Measurements from ENCODE around the gene PCDH9. TPM values are rescaled to one million over a fixed set of nuclear protein-coding genes. Genes with fewer than 3 reads are reported as not detected.
A peak's percentile ranks its signal among the peaks of the same experiment; 100 is the strongest.
"Not testable (repeated sequence)": the region's sequence is repeated elsewhere in the genome, so short reads cannot be mapped to it uniquely, and the experiment has no call there.

PCDH9 gene
- total and polyA plus RNA-seq, 7 experiments from 2014 or later, result 0.08 to 1.3 (median 0.21) TPM

GRCh38 chr13:66760678-66761077 is 469.5 kb downstream of the PCDH9 start:
- CTCF ChIA-PET; H3K27me3 ChIP-seq (ENCODE audit: control insufficient read depth in 2 of 2, insufficient read depth in 2 of 2, low read length in 2 of 2); ATAC-seq; DNase-seq; H3K4me3 ChIP-seq (ENCODE audit: low read length); H3K36me3 ChIP-seq (ENCODE audit: control insufficient read depth in 2 of 3, insufficient read depth in 3 of 3, low read length in 3 of 3); H3K4me1 ChIP-seq (ENCODE audit: control insufficient read depth in 2 of 2, insufficient read depth in 2 of 2, low read length in 2 of 2); POLR2A ChIA-PET; H3K36me3 Mint-ChIP-seq; H3K4me1 Mint-ChIP-seq; H3K4me3 Mint-ChIP-seq; H3K9me3 ChIP-seq (ENCODE audit: control insufficient read depth in 2 of 3, low read length in 3 of 3); H3K27ac Mint-ChIP-seq; H3K27ac ChIP-seq (ENCODE audit: low read depth, low read length); H3K27me3 Mint-ChIP-seq; intact Hi-C loops (cut with micrococcal nuclease): not testable (repeated sequence)
- H3K9me3 Mint-ChIP-seq, result peaks cover 2 to 36% (median 13%) of the 10 kb centered on the region in 11 donors

GRCh38 chr13:66759919-66760318 is 470.2 kb downstream of the PCDH9 start:
- POLR2A ChIA-PET, result no interaction called here
- Mint-ChIP-seq H3K36me3 (peaks cover 0 to 3% (median 0%) of the 10 kb centered on the region in 5 donors), H3K4me3 (no peak overlapping the region), H3K9me3 (peaks cover 4 to 41% (median 13%) of the 10 kb centered on the region in 11 donors), H3K4me1 (no peaks in the 10 kb centered on the region), H3K27ac (no peak overlapping the region), H3K27me3 (peaks cover 0 to 2% (median 0%) of the 10 kb centered on the region in 5 donors)
- Histone ChIP-seq H3K4me1 (ENCODE audit: control insufficient read depth in 2 of 2, insufficient read depth in 2 of 2, low read length in 2 of 2) (no peaks in the 10 kb centered on the region), H3K27me3 (ENCODE audit: control insufficient read depth in 2 of 2, insufficient read depth in 2 of 2, low read length in 2 of 2) (no peaks in the 10 kb centered on the region), H3K9me3 (ENCODE audit: control insufficient read depth in 2 of 3, low read length in 3 of 3) (peaks cover 0 to 3% (median 0%) of the 10 kb centered on the region in 3 experiments), H3K4me3 (ENCODE audit: low read length) (no peak overlapping the region), H3K27ac (ENCODE audit: low read depth, low read length) (no peak overlapping the region), H3K36me3 (ENCODE audit: control insufficient read depth in 2 of 3, insufficient read depth in 3 of 3, low read length in 3 of 3) (no peaks in the 10 kb centered on the region)
- no peak for DNase-seq
- intact Hi-C loops (cut with micrococcal nuclease), result no loop called here
- CTCF ChIA-PET, result no interaction called here
- no peak for ATAC-seq

- no peaks in the 10 kb centered on the region for H3K4me1 ChIP-seq (ENCODE audit: control insufficient read depth in 2 of 2, insufficient read depth in 2 of 2, low read length in 2 of 2)
- H3K27ac Mint-ChIP-seq, result no peak overlapping the region
- no peak overlapping the region for H3K4me3 ChIP-seq (ENCODE audit: low read length)
- no peak overlapping the region for H3K27ac ChIP-seq (ENCODE audit: low read depth, low read length)
- ChIA-PET CTCF (no interaction called here), POLR2A (no interaction called here)
- H3K36me3 ChIP-seq (ENCODE audit: control insufficient read depth in 2 of 3, insufficient read depth in 3 of 3, low read length in 3 of 3), result no peaks in the 10 kb centered on the region
- H3K36me3 Mint-ChIP-seq, result no peaks in the 10 kb centered on the region
- no peak overlapping the region for H3K4me3 Mint-ChIP-seq
- no peaks in the 10 kb centered on the region for H3K27me3 Mint-ChIP-seq
- no peak for ATAC-seq
- H3K9me3 ChIP-seq (ENCODE audit: control insufficient read depth in 2 of 3, low read length in 3 of 3), result no peaks in the 10 kb centered on the region
- intact Hi-C loops (cut with micrococcal nuclease), result no loop called here
- H3K9me3 Mint-ChIP-seq, result peaks cover 0 to 14% (median 4%) of the 10 kb centered on the region in 11 donors
- no peaks in the 10 kb centered on the region for H3K4me1 Mint-ChIP-seq
- no peaks in the 10 kb centered on the region for H3K27me3 ChIP-seq (ENCODE audit: control insufficient read depth in 2 of 2, insufficient read depth in 2 of 2, low read length in 2 of 2)
- DNase-seq, result no peak
Observed at GRCh38 chr13:66751691-66752090, 478.4 kb downstream of the PCDH9 start.

GRCh38 chr13:66748712-66749111 is 481.4 kb downstream of the PCDH9 start:
- no peaks in the 10 kb centered on the region for H3K36me3 Mint-ChIP-seq
- Histone ChIP-seq H3K4me1 (ENCODE audit: control insufficient read depth in 2 of 2, insufficient read depth in 2 of 2, low read length in 2 of 2) (no peaks in the 10 kb centered on the region), H3K27me3 (ENCODE audit: control insufficient read depth in 2 of 2, insufficient read depth in 2 of 2, low read length in 2 of 2) (no peaks in the 10 kb centered on the region), H3K4me3 (ENCODE audit: low read length) (no peak overlapping the region), H3K27ac (ENCODE audit: low read depth, low read length) (no peak overlapping the region), H3K36me3 (ENCODE audit: control insufficient read depth in 2 of 3, insufficient read depth in 3 of 3, low read length in 3 of 3) (no peaks in the 10 kb centered on the region), H3K9me3 (ENCODE audit: control insufficient read depth in 2 of 3, low read length in 3 of 3) (no peaks in the 10 kb centered on the region)
- ATAC-seq (no peak), DNase-seq (no peak)
- CTCF ChIA-PET, result no interaction called here
- H3K27me3 Mint-ChIP-seq, result no peaks in the 10 kb centered on the region
- POLR2A ChIA-PET, result no interaction called here
- no peak overlapping the region for H3K4me3 Mint-ChIP-seq
- intact Hi-C loops (cut with micrococcal nuclease), result no loop called here
- H3K27ac Mint-ChIP-seq, result peak overlapping the region in 1 of 9 donors; percentile 9
- no peaks in the 10 kb centered on the region for H3K4me1 Mint-ChIP-seq
- H3K9me3 Mint-ChIP-seq, result peaks cover 0 to 20% (median 4%) of the 10 kb centered on the region in 11 donors

- CTCF ChIA-PET, result no interaction called here
- H3K27me3 Mint-ChIP-seq, result no peaks in the 10 kb centered on the region
- H3K4me1 ChIP-seq (ENCODE audit: control insufficient read depth in 2 of 2, insufficient read depth in 2 of 2, low read length in 2 of 2), result no peaks in the 10 kb centered on the region
Observed at GRCh38 chr13:66745307-66745706, 484.8 kb downstream of the PCDH9 start.

GRCh38 chr13:66723576-66723975 is 506.6 kb downstream of the PCDH9 start:
- DNase-seq (no peak), ATAC-seq (no peak)
- no peaks in the 10 kb centered on the region for H3K4me1 ChIP-seq (ENCODE audit: control insufficient read depth in 2 of 2, insufficient read depth in 2 of 2, low read length in 2 of 2)
- Mint-ChIP-seq H3K9me3 (peaks cover 0 to 12% (median 0%) of the 10 kb centered on the region in 11 donors), H3K4me3 (no peak overlapping the region), H3K27me3 (no peaks in the 10 kb centered on the region), H3K36me3 (no peaks in the 10 kb centered on the region), H3K4me1 (no peaks in the 10 kb centered on the region), H3K27ac (no peak overlapping the region)
- intact Hi-C loops (cut with micrococcal nuclease), result no loop called here
- no peak overlapping the region for H3K27ac ChIP-seq (ENCODE audit: low read depth, low read length)
- POLR2A ChIA-PET, result no interaction called here
- no peaks in the 10 kb centered on the region for H3K36me3 ChIP-seq (ENCODE audit: control insufficient read depth in 2 of 3, insufficient read depth in 3 of 3, low read length in 3 of 3)
- H3K27me3 ChIP-seq (ENCODE audit: control insufficient read depth in 2 of 2, insufficient read depth in 2 of 2, low read length in 2 of 2), result no peaks in the 10 kb centered on the region
- H3K9me3 ChIP-seq (ENCODE audit: control insufficient read depth in 2 of 3, low read length in 3 of 3), result no peaks in the 10 kb centered on the region
- no peak overlapping the region for H3K4me3 ChIP-seq (ENCODE audit: low read length)
- CTCF ChIA-PET, result no interaction called here

More at GRCh38 chr13:66745307-66745706, 484.8 kb downstream of the PCDH9 start:
- H3K4me1 Mint-ChIP-seq, result no peaks in the 10 kb centered on the region
- no peak for DNase-seq
- no peak overlapping the region for H3K4me3 Mint-ChIP-seq
- no peak for ATAC-seq
- Histone ChIP-seq H3K27me3 (ENCODE audit: control insufficient read depth in 2 of 2, insufficient read depth in 2 of 2, low read length in 2 of 2) (no peaks in the 10 kb centered on the region), H3K27ac (ENCODE audit: low read depth, low read length) (no peak overlapping the region), H3K9me3 (ENCODE audit: control insufficient read depth in 2 of 3, low read length in 3 of 3) (no peaks in the 10 kb centered on the region), H3K4me3 (ENCODE audit: low read length) (no peak overlapping the region), H3K36me3 (ENCODE audit: control insufficient read depth in 2 of 3, insufficient read depth in 3 of 3, low read length in 3 of 3) (no peaks in the 10 kb centered on the region)
- POLR2A ChIA-PET, result no interaction called here
- H3K9me3 Mint-ChIP-seq, result peaks cover 0 to 14% (median 4%) of the 10 kb centered on the region in 11 donors
- no peaks in the 10 kb centered on the region for H3K36me3 Mint-ChIP-seq
- H3K27ac Mint-ChIP-seq, result no peak overlapping the region
- intact Hi-C loops (cut with micrococcal nuclease), result no loop called here

- no peaks in the 10 kb centered on the region for H3K4me1 ChIP-seq (ENCODE audit: control insufficient read depth in 2 of 2, insufficient read depth in 2 of 2, low read length in 2 of 2)
- H3K4me1 Mint-ChIP-seq, result no peaks in the 10 kb centered on the region
- ChIA-PET CTCF (no interaction called here), POLR2A (no interaction called here)
- H3K36me3 Mint-ChIP-seq, result no peaks in the 10 kb centered on the region
- H3K9me3 ChIP-seq (ENCODE audit: control insufficient read depth in 2 of 3, low read length in 3 of 3), result no peaks in the 10 kb centered on the region
- DNase-seq (no peak), ATAC-seq (no peak)
- H3K27ac Mint-ChIP-seq, result no peak overlapping the region
- no peak overlapping the region for H3K27ac ChIP-seq (ENCODE audit: low read depth, low read length)
- no peaks in the 10 kb centered on the region for H3K27me3 Mint-ChIP-seq
- H3K27me3 ChIP-seq (ENCODE audit: control insufficient read depth in 2 of 2, insufficient read depth in 2 of 2, low read length in 2 of 2), result no peaks in the 10 kb centered on the region
- H3K9me3 Mint-ChIP-seq, result peaks cover 0 to 4% (median 0%) of the 10 kb centered on the region in 11 donors
- H3K4me3 Mint-ChIP-seq, result no peak overlapping the region
- intact Hi-C loops (cut with micrococcal nuclease), result no loop called here
- no peaks in the 10 kb centered on the region for H3K36me3 ChIP-seq (ENCODE audit: control insufficient read depth in 2 of 3, insufficient read depth in 3 of 3, low read length in 3 of 3)
- no peak overlapping the region for H3K4me3 ChIP-seq (ENCODE audit: low read length)
Observed at GRCh38 chr13:66716538-66716937, 513.6 kb downstream of the PCDH9 start.
